Astrocyte of the spinal cord (primary cell): Measurements from ENCODE around the gene ACADS.
A peak's percentile ranks its signal among the peaks of the same experiment; 100 is the strongest.

Experiments used
- DNase-seq: peaks from one replicate; pipeline ENCODE4 v3.0.0; 2011; ENCODE audit warnings: low read depth, low spot score
- H3K4me3 ChIP-seq: 2 replicates; pipeline ENCODE4 v1.5.1; 2011; ENCODE audit warnings: low read depth, mild to moderate bottlenecking, low read length, moderate library complexity
- in situ Hi-C: cut with HindIII; loops from 2 replicates; pipeline ENCODE4 v1.10.0; 2017; ENCODE audit warnings: low sequenced_read_pairs
- TF ChIP-seq, protein P1 (sequence below): IDR thresholded peaks from 2 replicates; pipeline ENCODE4 v1.5.1; 2012; ENCODE audit warnings: low read depth, mild to moderate bottlenecking, low read length, inconsistent platforms

ACADS gene

DNA sequence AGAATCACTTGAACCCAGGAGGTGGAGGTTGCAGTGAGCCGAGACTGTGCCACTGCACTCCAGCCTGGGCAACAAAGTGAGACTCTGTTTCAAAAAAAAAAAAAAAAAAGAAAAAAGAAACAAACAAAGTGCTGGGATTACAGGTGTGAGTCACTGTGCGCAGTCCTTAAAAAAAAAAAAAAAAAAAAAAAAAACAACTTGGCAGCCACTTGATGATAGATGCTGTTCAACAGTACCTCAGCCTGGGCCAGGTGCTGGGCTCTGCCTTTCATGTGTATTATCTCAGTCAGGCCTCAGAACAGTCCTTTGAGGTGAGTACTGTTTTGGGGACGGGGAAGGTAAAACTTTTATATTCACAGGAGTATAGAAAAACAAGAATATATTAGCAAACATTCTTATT lies 9.6 kb downstream of the ACADS start:
- no peak overlapping the region for H3K4me3 ChIP-seq
- in situ Hi-C loops: no loop called here
- TF ChIP-seq, protein P1, sequence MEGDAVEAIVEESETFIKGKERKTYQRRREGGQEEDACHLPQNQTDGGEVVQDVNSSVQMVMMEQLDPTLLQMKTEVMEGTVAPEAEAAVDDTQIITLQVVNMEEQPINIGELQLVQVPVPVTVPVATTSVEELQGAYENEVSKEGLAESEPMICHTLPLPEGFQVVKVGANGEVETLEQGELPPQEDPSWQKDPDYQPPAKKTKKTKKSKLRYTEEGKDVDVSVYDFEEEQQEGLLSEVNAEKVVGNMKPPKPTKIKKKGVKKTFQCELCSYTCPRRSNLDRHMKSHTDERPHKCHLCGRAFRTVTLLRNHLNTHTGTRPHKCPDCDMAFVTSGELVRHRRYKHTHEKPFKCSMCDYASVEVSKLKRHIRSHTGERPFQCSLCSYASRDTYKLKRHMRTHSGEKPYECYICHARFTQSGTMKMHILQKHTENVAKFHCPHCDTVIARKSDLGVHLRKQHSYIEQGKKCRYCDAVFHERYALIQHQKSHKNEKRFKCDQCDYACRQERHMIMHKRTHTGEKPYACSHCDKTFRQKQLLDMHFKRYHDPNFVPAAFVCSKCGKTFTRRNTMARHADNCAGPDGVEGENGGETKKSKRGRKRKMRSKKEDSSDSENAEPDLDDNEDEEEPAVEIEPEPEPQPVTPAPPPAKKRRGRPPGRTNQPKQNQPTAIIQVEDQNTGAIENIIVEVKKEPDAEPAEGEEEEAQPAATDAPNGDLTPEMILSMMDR: no peak
- DNase-seq: no peak

- no peak for DNase-seq
- in situ Hi-C loops: no loop called here
- H3K4me3 ChIP-seq: no peak overlapping the region
- TF ChIP-seq, protein P1: no peak
Observed at GRCh38 chr12:120736404-120737331, 11.0 kb downstream of the ACADS start.

DNA sequence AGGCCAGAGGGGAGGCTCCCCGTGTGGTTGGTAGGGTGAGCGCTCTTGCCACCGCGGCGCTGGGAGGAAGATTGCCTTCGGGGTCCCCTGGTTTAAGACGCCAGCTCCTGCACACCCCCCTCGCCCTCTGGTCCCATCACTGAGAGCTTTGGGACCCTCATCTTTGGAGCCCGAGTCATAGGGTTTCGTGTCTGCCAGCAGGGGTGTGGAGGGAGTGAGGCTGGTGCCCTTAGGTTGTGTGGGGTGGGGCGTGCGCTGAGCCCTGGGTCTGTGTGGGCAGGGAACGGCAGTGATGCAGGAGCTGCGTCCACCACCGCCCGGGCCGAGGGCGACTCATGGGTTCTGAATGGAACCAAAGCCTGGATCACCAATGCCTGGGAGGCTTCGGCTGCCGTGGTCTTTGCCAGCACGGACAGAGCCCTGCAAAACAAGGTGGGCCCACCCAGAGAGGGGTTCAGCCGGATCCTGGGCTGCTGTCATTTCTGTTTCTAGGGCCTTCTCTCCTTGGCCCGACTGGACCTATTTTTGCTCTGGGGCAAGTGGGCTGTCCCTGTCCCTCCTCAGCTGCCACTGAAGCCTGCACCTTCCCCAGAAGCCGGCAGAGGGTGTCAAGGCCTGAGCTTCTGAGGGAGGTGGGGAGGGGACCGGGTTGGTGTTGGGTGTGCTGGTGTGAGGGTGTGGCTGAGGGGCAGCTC lies 12.1 kb downstream of the ACADS start:
- in situ Hi-C loops: no loop called here
- DNase-seq: no peak
- H3K4me3 ChIP-seq: no peak overlapping the region
- TF ChIP-seq, protein P1: peak; percentile 53

DNA sequence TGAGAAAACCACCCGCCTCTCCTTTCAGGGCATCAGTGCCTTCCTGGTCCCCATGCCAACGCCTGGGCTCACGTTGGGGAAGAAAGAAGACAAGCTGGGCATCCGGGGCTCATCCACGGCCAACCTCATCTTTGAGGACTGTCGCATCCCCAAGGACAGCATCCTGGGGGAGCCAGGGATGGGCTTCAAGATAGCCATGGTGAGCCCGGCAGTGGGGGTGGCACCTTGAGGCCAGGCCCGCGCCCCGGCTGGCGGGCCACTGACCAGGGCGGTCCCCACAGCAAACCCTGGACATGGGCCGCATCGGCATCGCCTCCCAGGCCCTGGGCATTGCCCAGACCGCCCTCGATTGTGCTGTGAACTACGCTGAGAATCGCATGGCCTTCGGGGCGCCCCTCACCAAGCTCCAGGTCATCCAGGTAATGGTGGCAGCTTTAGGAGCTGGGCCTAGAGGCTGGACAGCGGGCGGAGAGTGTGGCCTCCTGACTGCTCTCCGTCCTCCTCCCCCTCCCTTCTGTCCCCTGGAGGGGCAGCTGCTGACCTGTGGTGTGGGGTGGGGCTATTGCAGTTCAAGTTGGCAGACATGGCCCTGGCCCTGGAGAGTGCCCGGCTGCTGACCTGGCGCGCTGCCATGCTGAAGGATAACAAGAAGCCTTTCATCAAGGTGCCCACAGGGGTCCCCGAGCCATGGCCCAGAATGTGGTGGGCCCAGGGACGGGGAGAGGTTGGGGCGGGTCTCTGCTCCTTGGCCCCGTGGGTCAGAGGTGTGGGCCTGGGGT lies 12.8 kb downstream of the ACADS start:
- no peak for DNase-seq
- no peak overlapping the region for H3K4me3 ChIP-seq
- TF ChIP-seq, protein P1: no peak
- in situ Hi-C loops: no loop called here

GRCh38 chr12:120739031-120739762 lies 13.6 kb downstream of the ACADS start:
- in situ Hi-C loops: no loop called here
- no peak overlapping the region for H3K4me3 ChIP-seq
- DNase-seq: no peak
- TF ChIP-seq, protein P1: no peak
